ENCODE results near the gene C1orf52.

DNA sequence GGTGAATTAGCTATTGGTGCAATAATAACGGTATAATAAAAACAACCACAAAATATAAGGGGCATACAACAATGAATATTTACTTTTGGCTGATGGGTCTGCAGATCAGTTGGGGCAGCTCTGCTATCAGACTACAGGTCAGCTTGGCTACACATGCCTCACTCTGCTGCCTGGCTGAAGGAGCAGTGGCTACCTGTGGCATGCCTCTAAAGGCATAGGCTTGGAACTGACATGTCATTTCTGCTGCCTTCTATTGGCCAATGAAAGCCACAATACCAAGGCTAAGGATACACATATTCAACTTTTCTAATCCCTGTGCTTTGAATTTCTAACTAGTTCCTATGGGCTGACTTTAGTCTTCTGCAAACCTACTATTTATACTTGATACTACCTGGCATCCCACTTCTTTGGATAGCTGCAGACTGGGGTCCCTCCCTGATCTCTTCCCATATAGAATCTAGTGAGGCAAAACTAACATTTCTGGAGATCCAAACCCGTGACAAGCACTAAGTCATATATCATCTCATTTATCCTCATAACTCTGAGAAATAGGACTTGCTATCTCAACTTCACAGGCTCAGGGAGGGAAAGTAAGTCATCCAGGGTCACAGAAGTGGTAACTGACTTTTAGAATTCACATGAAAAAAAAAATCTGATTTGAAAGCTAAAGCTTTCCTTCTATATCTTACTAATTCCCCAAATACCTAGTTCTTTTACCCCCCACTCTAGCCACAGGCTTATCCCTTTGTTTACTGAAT, 39.4 kb downstream of the C1orf52 start:
- TF ChIP-seq ZC3H8 (IDR thresholded peaks at IDR 0.05) (no peak), MTA2 (IDR thresholded peaks at IDR 0.05; ENCODE audit: low read depth) (peak; percentile 74), NBN (IDR thresholded peaks at IDR 0.05; ENCODE audit: low read depth) (no peak)
